DND-41 (cell line): ENCODE measurements around the gene FAM83E.
A peak's percentile ranks its signal among the peaks of the same experiment; 100 is the strongest.

Experiments
- ATAC-seq: fragments of 200-7000 bp; cut with Tn5 transposase; 3 replicates; pipeline ENCODE4 v1.9.1; 2021; ENCODE audit warnings: low read depth; ENCODE audit not compliant: insufficient read depth
- DNase-seq: peaks from one replicate; pipeline ENCODE4 v3.0.0-alpha.2; 2020
- H2AFZ ChIP-seq: 2 replicates; pipeline ENCODE4 v1.6.0; 2012; ENCODE audit warnings: low read depth, low read length
- H3K27ac ChIP-seq: 2 replicates; pipeline ENCODE4 v1.5.1; 2012; ENCODE audit warnings: low read length, inconsistent platforms
- H3K27me3 ChIP-seq: fragments of 200-600 bp; sonication (generic); 2 replicates; pipeline ENCODE4 v1.6.0; 2012; ENCODE audit warnings: low read length, mild to moderate bottlenecking, inconsistent platforms; ENCODE audit not compliant: insufficient read depth, poor library complexity
- H3K36me3 ChIP-seq: 2 replicates; pipeline ENCODE4 v1.5.1; 2012; ENCODE audit warnings: low read length, inconsistent platforms; ENCODE audit not compliant: insufficient read depth
- H3K4me1 ChIP-seq: 2 replicates; pipeline ENCODE4 v1.5.1; 2012; ENCODE audit warnings: mild to moderate bottlenecking, low read length; ENCODE audit not compliant: insufficient read depth
- H3K4me2 ChIP-seq: 2 replicates; pipeline ENCODE4 v1.6.0; 2012; ENCODE audit warnings: mild to moderate bottlenecking, moderate library complexity, low read length, inconsistent platforms; ENCODE audit not compliant: insufficient read depth
- H3K4me3 ChIP-seq, 2 experiments: fragments of 200-600 bp in 1 of 2; shearing (Covaris generic) in 1 of 2; 2 replicates each; pipeline ENCODE4 v1.5.1; 2012 to 2016; ENCODE audit warnings: inconsistent platforms in 2 of 2, low read length in 2 of 2, mild to moderate bottlenecking in 2 of 2, low read depth in 1 of 2, moderate library complexity in 1 of 2
- H3K79me2 ChIP-seq: 2 replicates; pipeline ENCODE4 v1.6.0; 2012; ENCODE audit warnings: low read length, inconsistent platforms; ENCODE audit not compliant: insufficient read depth
- H3K9ac ChIP-seq: 2 replicates; pipeline ENCODE4 v1.6.0; 2012; ENCODE audit warnings: low read depth, mild to moderate bottlenecking, inconsistent platforms, low read length, moderate library complexity
- H3K9me3 ChIP-seq: 2 replicates; pipeline ENCODE4 v1.5.1; 2012; ENCODE audit warnings: low read length, moderate library complexity, mild to moderate bottlenecking, inconsistent platforms; ENCODE audit not compliant: insufficient read depth, severe bottlenecking
- H4K20me1 ChIP-seq: 2 replicates; pipeline ENCODE4 v1.6.0; 2012; ENCODE audit warnings: low read length; ENCODE audit not compliant: insufficient read depth
- CTCF ChIP-seq: IDR thresholded peaks from 2 replicates; pipeline ENCODE4 v1.5.1; 2012; ENCODE audit warnings: borderline replicate concordance, low read length, moderate library complexity, mild to moderate bottlenecking; ENCODE audit not compliant: poor library complexity, severe bottlenecking; ENCODE audit errors: extremely low read depth
- EZH2 ChIP-seq: IDR thresholded peaks from 3 replicates; pipeline ENCODE4 v1.6.1; 2012; ENCODE audit warnings: borderline replicate concordance, low read depth, mild to moderate bottlenecking, moderate library complexity, low read length, inconsistent platforms; ENCODE audit not compliant: severe bottlenecking

Gene FAM83E

GRCh38 chr19:48630296-48631063 is 15.6 kb upstream of the FAM83E start:
- Histone ChIP-seq H3K9ac (no peak overlapping the region), H3K4me2 (no peak overlapping the region), H3K27ac (no peak overlapping the region), H4K20me1 (peaks cover 8% of the 10 kb centered on the region), H3K79me2 (peaks cover 15% of the 10 kb centered on the region), H3K36me3 (peaks cover 68% of the 10 kb centered on the region), H3K4me3 (no peak overlapping the region), H3K27me3 (no peaks in the 10 kb centered on the region), H3K4me1 (peaks cover 31% of the 10 kb centered on the region), H3K9me3 (no peaks in the 10 kb centered on the region), H2AFZ (no peak overlapping the region)
- peak; percentile 8 for DNase-seq
- no peak for TF ChIP-seq CTCF
- no peak for TF ChIP-seq EZH2
- no peak for ATAC-seq

- no peak overlapping the region for H3K27ac ChIP-seq
- no peaks in the 10 kb centered on the region for H3K27me3 ChIP-seq
- no peak overlapping the region for H3K4me3 ChIP-seq
- peaks cover 11% of the 10 kb centered on the region for H4K20me1 ChIP-seq
- TF ChIP-seq CTCF = no peak
- no peak for TF ChIP-seq EZH2
- H3K4me1 ChIP-seq = peaks cover 32% of the 10 kb centered on the region
- no peaks in the 10 kb centered on the region for H3K9me3 ChIP-seq
- H3K79me2 ChIP-seq = peaks cover 17% of the 10 kb centered on the region
- no peak for ATAC-seq
- H3K4me2 ChIP-seq = no peak overlapping the region
- H3K9ac ChIP-seq = no peak overlapping the region
- peaks cover 73% of the 10 kb centered on the region for H3K36me3 ChIP-seq
- peak; percentile 56 for DNase-seq
- H2AFZ ChIP-seq = no peak overlapping the region
Observed at GRCh38 chr19:48629599-48630295, 14.9 kb upstream of the FAM83E start.

GRCh38 chr19:48629297-48629598 is 14.4 kb upstream of the FAM83E start:
- no peak overlapping the region for H3K4me3 ChIP-seq
- H3K27me3 ChIP-seq = no peaks in the 10 kb centered on the region
- peaks cover 11% of the 10 kb centered on the region for H4K20me1 ChIP-seq
- H3K4me1 ChIP-seq = peaks cover 33% of the 10 kb centered on the region
- H3K9ac ChIP-seq = no peak overlapping the region
- DNase-seq (peak; percentile 8), ATAC-seq (no peak)
- peaks cover 22% of the 10 kb centered on the region for H3K79me2 ChIP-seq
- no peak overlapping the region for H3K27ac ChIP-seq
- no peak overlapping the region for H2AFZ ChIP-seq
- H3K9me3 ChIP-seq = no peaks in the 10 kb centered on the region
- TF ChIP-seq CTCF (no peak), EZH2 (no peak)
- no peak overlapping the region for H3K4me2 ChIP-seq
- peaks cover 73% of the 10 kb centered on the region for H3K36me3 ChIP-seq
